RPMI7951 (cell line): ENCODE measurements around the gene CBR1. TPM values are rescaled to one million over a fixed set of nuclear protein-coding genes. Genes with fewer than 3 reads are reported as not detected.
A peak's percentile ranks its signal among the peaks of the same experiment; 100 is the strongest.
"Not testable (repeated sequence)": the region's sequence is repeated elsewhere in the genome, so short reads cannot be mapped to it uniquely, and the experiment has no call there.

Experiments used
- DNase-seq: peaks from one replicate; pipeline ENCODE4 v3.0.0-alpha.2; 2012; ENCODE audit warnings: low read depth
- total RNA-seq: library from RNA; depleted of rRNA; stranded (reverse); fragments of >200 nt; shearing (Covaris generic); gene quantifications from 2 replicates; pipeline ENCODE4 v1.2.3, GENCODE V29; 2014

Gene CBR1
- total RNA-seq, 1 experiment from 2014 or later = 210 TPM

DNA sequence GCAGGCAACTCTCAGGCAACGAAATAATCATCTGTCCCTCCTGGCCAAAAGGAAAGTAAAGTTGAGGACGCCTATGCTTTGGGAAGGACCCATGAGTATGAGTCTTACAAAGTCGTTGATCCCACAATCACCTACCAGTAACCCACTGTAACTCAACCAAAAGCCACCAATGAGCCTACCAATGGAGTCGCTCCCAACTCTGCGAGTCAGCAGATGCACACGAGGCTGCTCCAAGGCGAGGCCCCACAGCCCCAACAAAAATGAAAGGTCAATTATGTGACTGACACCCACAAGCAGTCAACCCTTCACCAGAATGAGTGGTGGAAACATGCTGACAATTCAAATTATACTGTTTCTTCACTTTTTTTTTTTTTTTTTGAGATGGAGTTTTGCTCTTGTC lies 21.5 kb upstream of the CBR1 start:
- no peak for DNase-seq

GRCh38 chr21:36052860-36053714 lies 16.7 kb upstream of the CBR1 start:
- DNase-seq = no peak

DNA sequence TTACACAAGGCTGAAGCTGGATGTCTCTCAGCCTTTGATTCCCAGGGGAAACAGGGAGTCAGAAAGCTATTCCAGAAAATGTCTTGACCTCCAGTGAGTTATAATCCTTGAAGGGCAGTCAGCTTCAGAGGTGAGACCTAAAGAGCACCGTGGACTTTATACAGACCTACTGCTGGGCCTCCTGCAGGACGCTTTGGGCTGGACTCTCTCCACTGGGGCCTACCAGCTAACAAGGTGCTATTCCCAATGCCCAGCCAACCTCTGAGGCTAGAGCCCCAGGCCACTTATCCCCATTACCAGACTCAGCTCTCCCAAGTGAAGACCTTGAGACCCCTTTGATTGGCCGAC lies 16.1 kb upstream of the CBR1 start:
- DNase-seq = no peak

DNA sequence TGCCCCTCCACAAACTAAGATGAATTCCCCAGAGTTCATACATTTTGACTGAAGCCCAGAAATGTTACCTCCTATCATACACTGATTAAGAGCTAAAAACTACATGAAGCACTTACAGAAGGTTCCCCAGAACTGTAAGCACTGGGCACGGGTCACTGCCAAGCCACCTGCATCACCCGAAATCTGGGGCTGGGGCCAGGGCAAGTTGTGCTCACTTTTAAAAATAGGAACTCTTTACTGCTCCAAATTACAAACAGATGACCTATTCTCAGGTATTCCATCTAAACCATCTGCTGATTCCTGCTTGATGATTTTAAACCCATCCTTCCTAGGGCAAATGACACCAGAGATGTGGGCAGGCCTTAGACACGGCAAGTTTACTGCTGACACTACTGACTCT lies 14.3 kb upstream of the CBR1 start:
- DNase-seq = no peak

DNA sequence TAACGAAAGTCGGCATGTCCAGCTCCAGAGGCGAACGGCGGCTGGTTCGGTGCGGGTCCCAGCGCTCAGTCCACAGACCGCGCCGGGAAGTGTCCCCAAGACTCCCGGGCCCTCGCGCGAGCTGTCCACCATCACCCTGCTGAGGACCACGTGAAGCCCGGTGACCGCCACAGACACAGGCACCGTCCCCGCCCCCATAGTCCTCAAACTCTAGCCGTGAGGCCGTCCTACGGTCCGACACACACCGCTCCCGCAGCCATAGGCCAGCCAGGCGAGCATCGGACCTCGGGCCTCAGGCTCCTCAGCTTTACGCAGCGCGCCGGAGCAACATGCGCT lies 10.0 kb upstream of the CBR1 start:
- DNase-seq = no peak

DNA sequence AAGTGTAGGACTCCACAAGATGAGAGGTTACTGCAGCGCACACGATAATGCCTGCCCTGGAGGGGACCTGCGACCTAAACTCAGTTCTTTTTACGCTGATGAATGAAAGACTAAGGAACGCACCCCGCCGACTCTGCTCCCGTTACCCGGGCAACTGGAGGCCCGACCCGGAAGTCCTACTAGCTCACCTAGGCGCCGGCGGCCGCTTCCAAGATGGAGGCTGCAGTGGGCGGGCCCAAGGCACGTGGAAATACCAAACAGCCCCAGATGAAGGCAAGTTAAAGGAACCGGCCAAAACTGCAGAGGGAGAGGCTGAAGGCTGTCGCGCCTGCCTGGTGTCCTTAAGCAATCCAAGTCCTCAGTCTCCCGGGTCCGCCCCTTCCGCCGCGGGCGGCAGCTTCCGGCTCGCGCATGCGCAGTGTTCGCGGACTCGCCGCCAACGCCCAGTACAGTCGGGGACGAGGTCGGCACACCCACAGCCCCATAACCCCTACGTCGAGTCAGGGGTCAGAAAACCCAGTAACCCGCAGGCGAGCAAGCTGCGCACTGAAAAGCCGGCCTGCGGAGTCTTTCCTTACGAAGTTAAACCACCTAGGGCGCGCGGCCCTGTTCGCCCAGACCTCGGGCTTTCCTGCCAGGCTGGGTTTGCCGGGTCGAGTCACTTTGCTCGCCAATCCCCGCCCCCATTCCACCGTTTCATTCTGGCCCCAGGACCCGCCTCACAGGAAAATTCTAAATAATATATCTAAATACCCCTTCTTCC lies 9.5 kb upstream of the CBR1 start, which contains the start of gene SETD4:
SETD4 (minus strand) TSS at position 368 of the 763 bp plus-strand sequence. CDS start 1,638 bp downstream, outside the sequence.
- peak; percentile 91 for DNase-seq

GRCh38 chr21:36061445-36061844 lies 8.4 kb upstream of the CBR1 start:
- no peak for DNase-seq

DNA sequence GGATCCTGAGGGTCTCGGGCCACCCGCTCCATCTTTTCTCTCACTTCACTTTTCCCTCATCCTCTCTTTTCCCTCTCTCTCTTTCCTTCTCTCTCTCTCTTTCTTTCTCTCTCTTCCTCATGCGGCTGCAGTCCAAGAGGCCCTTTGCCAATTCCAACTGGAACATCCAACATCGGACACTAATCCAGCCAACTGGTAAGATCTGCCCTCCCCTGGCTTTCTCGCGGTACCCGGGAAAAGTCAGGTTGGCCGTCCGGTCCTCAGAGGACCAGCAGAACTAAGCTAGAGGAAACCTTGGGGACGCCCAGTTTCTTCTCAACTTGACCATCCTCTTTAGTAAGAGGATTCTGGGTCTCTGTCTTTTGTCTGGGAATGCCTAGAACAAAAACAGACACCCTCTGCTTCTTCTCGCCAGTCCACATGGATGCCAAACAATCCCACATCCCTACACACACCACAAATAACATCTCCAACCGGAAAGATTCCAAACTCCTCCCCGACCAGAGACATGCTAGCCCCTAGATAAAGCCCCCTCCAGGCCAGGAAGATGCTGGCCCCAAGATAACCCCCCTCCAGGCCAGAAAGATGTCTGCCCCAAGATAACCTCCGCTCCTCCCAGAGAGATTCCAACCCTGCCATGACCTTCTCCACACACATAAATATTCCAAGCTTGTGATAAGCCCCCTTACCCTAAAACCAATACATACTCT lies 6.3 kb upstream of the CBR1 start:
- DNase-seq = no peak

DNA sequence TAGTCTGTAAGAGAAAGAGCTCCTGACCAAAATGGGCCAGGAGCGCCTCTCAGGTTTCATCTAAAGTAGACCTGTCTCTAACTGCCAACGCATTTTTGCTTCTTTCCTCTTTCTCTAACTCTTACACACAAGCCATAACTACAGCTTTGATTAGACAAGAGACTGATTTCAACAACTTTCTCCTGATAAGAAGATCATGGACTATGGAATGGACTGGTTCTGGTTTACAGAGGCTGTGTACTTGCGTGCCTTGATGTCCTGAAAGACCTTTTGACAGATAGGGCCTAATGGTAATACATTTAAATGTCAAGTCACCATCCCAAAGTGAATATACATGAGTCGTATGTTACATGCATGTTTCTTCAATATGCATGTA lies 5.8 kb upstream of the CBR1 start:
- no peak for DNase-seq

DNA sequence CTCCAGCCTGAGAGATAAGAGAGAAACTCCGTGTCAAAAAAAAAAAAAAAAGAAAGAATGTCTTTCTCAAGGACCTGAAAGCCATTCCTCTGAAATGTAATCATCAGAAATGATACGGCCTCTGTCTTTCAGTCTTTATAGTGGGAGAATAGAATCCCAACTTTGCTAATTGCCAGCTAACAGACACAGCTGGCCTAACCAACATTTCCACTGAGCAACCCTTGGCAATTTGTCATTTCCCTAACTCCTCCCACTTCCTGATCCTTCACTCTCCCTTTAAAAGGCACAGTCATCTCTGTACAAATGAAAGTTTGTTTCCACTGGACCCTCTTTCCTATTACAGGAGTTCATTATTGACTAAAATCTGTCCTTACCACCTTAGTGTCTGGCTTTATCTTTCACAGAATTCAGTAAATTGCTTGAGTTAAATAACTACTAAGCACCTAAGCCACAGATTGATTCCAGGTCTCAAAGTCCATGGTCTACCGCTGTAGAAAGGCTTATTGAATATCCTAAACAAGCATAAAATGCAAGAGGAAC lies 4.3 kb upstream of the CBR1 start:
- DNase-seq = peak; percentile 82

GRCh38 chr21:36068748-36069398 lies 951 bp upstream of the CBR1 start:
- DNase-seq = no peak

- DNase-seq = no peak
Observed at GRCh38 chr21:36070999-36071398, 1.2 kb downstream of the CBR1 start.

GRCh38 chr21:36072453-36073162 lies 2.8 kb downstream of the CBR1 start:
- no peak for DNase-seq

GRCh38 chr21:36073181-36073580 lies 3.4 kb downstream of the CBR1 start:
- DNase-seq = no peak

DNA sequence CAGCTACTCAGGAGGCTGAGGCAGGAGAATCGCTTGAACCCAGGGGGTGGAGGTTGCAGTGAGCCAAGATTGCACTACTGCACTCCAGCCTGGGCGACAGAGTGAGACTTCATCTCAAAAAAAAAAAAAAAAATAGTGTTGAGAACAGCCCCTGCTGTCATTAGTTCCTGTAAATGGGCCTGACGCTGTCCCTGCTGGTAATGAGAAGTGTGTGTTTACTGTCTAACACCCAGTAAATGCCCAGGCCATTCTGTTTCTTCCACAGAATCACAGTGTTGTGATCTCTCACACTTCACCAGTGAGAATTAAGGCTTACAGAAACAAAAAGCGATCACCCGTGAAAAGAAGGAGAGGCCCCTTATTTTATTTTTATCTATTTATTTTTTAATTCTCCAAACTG lies 4.1 kb downstream of the CBR1 start:
- not testable (repeated sequence) for DNase-seq

DNA sequence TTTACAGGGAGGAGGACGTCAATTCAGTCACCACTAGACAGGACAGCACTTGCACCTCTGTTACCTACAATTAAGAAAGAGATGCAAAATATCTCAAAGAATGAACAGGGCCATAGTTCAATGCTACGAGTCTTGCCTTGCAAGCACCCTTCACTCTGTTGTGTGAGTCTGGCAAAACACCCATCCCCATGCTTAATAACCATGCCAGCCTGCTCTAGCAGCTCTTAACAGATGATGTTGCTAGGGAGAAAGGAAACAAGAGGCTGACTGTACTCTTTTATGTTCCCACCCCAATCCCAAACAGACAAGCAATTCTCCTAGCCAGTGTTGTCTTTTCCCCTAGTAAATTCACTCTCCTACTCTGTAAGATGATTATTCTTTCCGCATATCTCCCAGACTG lies 5.3 kb downstream of the CBR1 start:
- peak; percentile 34 for DNase-seq

GRCh38 chr21:36075953-36076352 lies 6.1 kb downstream of the CBR1 start:
- DNase-seq = no peak

GRCh38 chr21:36076878-36077655 lies 7.2 kb downstream of the CBR1 start:
- no peak for DNase-seq

GRCh38 chr21:36077758-36078157 lies 7.9 kb downstream of the CBR1 start:
- DNase-seq = no peak

DNA sequence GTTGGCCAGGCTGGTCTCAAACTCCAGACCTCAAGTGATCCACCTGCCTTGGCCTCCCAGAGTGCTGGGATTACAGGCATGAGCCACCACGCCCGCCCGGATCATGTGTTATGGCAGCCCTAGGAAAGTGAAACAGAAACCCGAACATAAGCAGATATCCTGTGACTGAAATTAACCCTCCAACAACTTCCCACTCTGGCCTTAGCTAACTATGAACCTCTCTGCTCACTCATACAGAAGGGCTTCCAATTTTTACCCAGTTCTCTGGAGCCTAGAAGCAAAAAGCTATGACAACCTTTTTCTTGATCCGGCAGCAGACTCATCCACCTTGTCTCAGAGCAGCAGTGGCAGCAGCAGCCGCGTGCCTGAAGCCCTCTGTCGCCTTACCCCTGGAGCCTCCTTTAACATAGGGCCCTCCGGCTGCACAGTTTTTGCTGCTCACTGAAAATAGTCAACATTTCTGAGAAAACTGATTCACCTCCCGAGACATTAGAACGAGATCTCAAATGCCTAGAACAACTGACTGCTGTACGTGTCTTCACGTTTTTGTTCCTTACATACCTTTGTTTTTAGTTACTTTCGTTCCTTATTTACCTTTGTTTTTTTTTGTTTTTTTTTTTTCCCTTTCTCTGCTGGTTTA lies 9.3 kb downstream of the CBR1 start:
- DNase-seq = peak; percentile 36
